NOMO-1 treated with DMSO at 0.1 percent for 48 hours (cell line): Measurements from ENCODE around the gene KIAA0930.
"Not testable (repeated sequence)": the region's sequence is repeated elsewhere in the genome, so short reads cannot be mapped to it uniquely, and the experiment has no call there.

Source experiments
- DNase-seq: peaks from one replicate; lab custom pipeline; 2025; ENCODE audit not compliant: unreplicated experiment; lab: John Stamatoyannopoulos, UW

The KIAA0930 gene

DNA sequence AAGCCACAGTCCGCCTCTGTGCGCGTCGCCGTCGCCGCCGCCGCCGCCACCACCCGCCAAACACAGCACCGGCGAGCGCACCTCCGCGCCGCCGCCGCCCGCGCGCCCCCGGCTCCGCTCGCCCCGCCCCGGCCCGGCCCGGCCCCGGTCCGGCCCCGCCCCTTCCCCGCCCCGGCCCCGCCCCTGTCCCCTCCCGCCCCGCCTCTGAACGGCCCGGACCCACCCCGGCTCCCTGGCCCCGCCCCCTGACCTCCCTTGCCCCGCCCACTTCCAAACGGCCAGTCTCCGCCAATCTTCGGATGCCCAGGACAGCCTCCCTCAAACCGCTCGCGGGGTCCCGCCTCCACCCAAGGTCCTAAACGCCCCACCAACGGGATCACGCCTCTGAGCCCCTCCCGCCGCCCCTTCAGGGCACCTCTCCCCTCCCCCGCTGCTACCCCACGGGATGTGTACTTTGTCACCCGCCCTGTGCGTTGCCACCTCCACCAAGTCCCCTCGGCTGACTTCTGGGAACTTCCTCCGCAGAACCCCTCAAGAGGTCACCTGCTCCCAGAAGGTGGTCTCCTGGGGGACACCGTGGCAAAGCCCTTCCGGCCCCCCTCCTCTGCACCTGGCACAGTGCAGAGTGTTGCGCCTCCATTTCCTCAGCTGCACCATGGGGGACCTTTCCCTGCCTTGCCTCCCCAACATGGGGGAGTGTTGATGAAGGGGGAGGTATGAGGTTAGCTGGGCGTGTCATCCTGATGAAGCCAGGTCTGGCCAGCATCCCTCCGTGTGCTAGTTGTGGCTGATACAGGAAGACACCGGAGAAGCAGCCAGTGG lies at the start of gene KIAA0930:
Gene KIAA0930, minus strand, starts transcription at position 85 of the 822 bp plus-strand sequence. CDS start 191 bp downstream, outside the sequence.
- DNase-seq = peak; percentile 87

GRCh38 chr22:45286854-45287551 lies 46.3 kb upstream of the KIAA0930 start:
- no peak for DNase-seq

DNA sequence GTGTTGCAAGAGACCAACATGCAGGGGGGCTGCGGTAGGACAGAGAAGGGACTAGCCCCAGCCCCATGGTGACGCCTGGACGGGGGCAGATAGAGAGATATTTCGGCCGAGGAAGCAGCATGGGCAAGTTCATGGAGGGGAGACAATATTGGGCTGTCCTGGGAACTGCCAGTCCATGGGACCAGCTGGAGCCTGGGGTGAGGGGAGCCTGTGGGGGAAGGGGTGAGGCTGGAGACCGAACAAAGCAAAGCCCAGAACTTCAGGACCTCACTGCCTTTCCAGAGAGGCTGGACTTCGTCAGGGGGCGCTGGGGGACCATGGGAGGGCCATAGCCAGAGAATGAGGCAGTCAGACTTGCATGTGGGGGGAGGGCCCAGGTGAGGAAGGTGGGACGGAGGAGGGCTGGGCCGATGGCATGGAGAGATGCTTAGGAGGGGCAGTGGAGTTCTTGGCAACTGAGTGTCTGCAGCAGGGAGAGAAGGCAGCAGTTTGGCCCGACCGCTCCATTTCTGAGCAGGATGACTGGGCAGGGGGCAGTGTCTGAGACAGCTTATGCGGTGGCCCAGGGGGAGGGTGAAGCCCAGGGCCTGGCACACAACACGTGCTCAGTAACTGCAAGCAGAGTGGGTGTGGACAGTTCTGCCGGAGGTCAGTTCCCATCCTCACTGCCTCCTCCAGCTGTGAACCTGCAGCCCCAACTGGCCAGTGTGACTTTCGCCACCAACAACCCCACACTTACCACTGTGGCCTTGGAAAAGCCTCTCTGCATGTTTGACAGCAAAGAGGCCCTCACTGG lies 44.8 kb upstream of the KIAA0930 start:
- no peak for DNase-seq

DNA sequence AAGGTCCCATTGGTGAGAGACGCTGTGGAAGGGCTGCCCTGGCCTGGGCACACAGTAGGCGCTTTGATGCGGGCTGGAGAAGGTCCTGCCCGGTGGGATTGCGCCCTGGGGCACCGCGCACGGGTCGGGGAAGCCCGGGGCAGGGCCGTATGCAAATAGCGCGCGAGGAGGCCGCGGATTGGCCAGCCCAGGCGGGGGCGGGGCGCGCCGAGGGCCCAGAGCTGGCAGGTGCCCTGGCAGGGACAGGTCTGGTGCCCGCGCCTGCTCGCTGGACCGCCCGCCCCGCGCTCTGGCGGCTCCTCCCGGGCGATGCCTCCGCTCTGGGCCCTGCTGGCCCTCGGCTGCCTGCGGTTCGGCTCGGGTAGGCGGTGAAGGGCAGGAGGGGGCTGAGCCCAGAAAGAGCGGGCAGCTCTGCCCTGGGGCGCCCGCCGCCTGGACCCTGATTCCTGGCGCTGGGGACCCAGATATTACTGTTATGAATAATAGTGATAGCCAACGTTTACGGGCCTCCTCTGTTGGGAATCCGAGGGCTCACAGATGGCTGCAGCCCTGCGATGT lies 44.1 kb upstream of the KIAA0930 start, which contains the start of gene UPK3A:
Gene UPK3A, plus strand, starts transcription at position 245 of the 558 bp plus-strand sequence. Its CDS starts 65 bp downstream, at position 310.
- peak; percentile 58 for DNase-seq

GRCh38 chr22:45281010-45281409 lies 40.3 kb upstream of the KIAA0930 start:
- no peak for DNase-seq

DNA sequence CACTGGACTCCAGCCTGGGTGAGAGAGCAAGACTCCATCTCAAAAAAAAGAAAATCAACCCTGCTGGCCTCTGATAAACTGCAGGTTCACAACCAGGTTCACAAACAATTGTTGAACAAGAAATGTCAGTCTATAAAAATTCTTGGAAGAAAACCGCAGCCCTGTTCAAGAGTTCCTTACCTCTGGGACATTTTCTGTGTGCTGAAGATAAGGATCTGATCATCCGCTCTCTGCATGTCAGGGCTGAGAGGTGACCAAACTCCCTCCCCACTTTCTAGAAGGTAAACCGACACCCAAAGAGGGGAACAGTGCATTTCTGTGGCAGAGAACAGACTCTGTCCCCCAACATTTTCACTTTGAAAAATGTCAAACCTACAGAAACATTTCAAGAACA lies 39.9 kb upstream of the KIAA0930 start:
- DNase-seq = no peak

- no peak for DNase-seq
These were observed 37.4 kb upstream of the KIAA0930 start for GRCh38 chr22:45278125-45278524.

DNA sequence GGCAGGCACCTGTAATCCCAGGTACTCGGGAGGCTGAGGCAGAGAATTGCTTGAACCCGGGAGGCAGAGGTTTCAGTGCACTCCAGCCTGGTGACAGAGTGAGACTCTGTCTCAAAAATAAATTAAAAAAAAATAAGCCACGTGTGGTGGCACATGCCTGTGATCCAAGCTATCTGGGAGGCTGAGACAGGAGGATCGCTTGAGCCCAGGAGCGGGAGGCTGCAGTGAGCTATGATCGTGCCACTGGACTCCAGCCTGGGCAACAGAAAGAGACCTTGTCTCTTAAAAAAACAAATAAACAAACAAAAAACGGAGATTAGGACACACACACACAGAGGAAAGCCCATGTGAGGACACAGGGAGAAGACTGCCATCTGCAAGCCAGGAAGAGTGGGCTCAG lies 37.0 kb upstream of the KIAA0930 start:
- DNase-seq = not testable (repeated sequence)

GRCh38 chr22:45276507-45277105 lies 35.9 kb upstream of the KIAA0930 start:
- DNase-seq = no peak

DNA sequence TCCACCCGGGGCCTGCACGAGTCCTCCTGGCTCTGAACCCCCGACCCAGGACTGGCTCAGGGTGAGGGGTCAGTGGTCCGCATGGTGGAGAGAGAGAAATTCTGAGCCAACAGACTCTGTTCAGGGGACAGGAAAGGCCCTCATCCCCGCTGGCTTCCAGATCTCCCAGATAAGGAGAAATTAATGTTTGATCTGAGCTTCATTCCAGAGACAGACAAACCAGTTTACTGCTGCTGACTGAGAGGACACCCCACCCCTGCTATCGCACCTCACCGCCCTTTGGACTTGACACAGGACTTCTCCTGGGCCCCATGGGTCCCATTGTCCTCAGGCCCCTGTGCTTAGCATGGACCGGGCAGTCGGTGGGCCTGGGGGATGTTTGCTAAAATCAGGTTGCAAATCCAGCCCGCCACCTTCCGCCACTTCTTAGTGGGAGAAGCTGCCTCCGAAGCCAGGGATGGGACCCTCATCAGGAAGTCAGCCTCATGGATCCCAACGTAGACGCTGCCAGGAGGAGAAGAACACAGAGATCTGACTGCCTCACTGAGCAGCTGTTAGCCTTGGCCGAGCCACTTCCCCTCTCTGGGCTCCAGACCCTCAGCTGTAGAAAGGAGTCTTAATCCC lies 32.9 kb upstream of the KIAA0930 start:
- no peak for DNase-seq

- no peak for DNase-seq
These were observed 31.8 kb upstream of the KIAA0930 start for GRCh38 chr22:45272498-45272897.

DNA sequence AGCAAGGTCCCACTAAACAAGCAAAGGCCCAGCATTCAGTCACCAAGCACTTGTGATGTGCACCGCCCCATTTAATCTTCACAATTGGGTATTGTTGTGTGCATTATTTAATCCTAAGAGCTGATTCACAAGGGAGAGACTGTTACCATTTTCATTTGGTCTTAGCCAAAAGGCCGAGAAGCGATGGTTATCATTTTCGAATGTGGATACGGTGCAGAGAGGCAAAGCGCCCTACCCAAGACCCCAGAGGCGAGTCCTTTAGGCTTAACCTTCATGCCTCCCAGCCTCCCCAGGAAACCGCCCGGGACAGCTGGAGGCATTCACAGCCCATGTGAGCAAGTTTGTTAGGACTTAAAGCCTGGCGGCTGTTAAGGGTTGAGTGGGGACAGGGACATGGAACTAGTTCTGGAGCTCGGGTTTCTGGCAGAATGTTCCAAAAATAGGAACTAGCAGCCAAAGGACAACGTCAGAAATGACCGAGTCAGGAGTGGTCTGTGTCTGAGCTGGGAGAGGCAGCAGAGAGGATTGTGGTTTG lies 31.0 kb upstream of the KIAA0930 start:
- no peak for DNase-seq

DNA sequence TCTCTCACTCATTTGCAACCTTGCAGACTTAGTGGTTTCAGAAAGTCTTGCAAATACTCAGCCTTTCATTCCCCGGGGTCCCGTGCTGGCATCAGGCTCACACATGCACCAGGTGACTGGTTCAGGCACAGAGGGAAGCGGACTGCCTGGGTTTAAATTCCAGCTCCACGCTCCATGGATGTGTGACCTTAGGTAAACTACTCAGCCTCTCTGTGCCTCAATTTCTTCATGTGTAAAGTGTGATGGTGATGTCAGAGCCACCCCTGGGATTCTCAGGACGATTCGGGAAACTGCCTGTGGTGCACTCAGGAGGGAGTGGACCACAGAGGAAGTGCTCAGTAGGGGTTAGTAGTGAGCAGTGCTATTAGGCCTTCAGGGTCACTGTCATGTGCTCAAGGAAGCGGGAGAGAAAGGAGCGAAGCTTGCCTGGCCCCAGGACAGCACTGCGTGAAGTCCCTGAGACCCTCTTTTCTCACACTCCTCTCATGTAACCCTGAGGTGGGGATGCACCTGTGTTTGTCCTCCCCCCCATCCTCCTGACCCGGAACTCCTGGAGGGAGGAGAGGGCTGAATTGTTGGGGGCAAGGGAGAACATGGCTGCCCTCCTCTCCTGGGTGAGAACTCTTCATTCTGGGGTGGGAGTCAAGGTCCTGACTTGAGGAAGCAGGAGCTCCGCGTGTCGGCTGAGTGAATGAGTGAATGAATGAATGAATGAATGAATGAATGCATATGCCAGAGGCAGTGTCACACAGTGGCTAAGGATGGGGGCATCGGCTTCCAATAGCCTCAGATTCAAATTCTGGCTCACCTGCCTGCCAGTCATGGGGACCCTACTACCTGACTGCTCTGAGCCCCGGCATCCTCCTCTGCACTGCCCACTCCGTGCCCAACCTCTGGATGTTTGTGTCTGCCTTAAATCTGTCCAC lies 29.7 kb upstream of the KIAA0930 start:
- no peak for DNase-seq

DNA sequence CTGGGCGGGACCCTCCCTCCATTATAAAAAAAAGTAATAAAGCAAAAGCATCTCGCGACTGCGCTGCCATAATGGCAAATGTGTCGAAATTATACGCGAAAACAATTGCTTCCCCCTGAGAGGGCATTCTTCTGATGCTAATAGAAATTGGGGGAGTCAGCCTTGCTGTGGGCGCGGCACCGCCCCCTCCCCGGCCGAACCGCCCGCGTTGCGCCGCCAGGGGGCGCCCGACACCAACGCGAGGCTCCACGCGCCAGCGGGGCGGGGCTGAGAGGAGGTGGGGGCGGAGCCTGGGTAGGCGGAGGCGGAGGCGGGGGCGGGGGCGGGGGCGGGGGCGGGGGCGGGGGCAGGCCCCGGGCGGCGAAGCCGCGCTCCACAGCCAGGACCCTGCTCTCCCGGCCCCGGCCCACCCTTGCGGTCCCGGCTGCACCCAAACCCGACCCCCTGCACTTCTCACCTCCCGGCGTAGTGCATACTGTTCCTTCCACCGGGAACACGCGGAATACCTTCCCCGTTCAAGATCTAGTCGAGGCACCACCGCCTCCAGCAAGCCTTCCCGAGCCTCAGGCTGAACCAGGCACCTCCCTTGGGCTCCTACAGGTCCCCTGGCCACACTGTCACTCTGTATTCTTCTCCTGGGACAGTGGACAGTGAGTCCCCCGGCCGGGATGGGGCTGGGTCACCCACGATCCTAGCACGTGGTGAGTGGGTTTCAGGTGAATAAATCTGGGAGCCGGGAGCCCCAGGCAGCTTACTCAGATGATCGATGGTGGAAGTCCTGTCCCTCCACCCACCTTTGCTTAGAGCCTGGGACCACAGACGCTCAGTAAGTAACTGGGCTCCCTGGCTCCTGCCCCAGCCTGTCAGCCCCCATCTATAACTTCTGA lies 28.5 kb upstream of the KIAA0930 start:
- peak; percentile 48 for DNase-seq

DNA sequence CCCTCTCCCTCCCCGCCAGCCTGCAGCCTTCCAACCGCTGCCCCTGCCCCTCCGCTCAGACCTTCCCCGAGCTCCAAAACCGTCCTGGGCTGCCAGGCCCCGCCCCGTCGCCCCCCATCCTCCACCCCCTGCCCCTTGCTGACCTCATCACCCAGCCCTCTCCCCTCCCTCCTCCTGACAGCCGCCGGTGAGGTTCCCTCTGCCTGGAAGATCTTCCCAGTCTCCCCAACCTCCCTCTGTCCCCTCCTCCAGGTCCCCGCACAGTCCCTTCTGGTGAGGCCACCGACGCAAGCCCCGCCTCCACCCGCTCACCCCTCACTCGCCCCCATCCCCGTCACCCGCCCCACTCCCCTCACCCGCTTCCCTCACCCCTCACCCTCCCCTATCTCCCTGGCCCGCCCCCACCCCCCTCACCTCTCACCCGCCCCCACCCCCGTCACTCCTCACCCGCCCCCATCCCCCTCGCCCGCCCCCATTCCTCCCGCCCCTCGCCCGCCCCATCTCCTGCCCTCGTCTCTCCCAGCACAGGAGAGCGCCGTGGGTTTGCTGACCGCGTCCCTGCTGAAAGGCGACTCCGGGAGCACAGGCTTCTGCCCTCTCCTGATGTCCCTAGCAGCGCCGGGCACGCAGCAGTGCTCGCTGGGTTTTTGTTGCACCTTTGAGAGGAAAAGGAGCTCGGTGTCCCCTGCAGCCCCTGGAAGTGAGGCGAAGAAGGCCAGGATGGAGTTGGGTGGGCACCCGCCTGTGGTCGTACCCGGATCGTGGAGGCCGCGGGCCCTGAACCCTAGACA lies 27.7 kb upstream of the KIAA0930 start:
- no peak for DNase-seq

GRCh38 chr22:45265535-45265934 lies 24.8 kb upstream of the KIAA0930 start:
- DNase-seq = no peak
